ENCODE measurements around the gene LENEP.
"Not testable (repeated sequence)": the region's sequence is repeated elsewhere in the genome, so short reads cannot be mapped to it uniquely, and the experiment has no call there.

Gene LENEP

DNA sequence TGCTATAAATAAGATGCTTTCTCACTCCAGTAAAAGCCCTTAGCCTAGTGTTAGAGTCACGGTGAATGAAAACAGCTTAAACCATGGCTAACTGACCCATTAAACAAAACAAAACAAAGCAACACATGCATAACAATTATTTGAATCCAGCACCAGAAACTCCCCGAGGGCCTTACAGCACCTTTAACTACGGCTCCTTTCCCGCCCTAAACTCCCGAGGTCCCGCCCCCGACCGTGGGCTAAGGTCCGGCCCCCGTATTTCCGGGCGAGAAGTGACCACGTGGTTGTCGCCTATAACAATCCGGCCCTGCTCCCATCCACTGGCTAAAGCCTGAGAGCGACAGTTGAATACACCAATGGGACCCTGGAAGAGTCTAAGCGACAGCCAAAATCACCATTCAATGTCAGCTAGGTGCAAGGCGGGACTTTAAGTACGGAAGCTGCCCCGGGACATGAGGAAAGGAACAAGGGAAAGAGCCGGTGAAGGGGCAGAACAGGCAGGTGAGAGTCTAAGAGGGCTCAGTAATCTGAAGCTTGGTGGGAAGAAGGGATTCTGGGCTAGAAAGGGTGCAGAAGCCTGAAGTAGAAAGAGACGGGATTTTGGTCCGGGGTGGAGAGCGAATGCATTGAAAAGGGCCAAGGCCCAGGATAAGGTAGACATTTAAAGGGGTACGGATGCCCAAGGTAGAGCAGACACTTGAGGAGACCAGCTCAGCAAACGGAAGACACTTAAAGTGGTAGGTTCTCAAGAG is 10.3 kb upstream of the LENEP start, which contains the start of gene FLAD1:
Gene FLAD1 (plus strand): TSS at position 448 of the 752 bp plus-strand sequence. CDS start 351 bp downstream, outside the sequence.
- TF ChIP-seq, protein P1, sequence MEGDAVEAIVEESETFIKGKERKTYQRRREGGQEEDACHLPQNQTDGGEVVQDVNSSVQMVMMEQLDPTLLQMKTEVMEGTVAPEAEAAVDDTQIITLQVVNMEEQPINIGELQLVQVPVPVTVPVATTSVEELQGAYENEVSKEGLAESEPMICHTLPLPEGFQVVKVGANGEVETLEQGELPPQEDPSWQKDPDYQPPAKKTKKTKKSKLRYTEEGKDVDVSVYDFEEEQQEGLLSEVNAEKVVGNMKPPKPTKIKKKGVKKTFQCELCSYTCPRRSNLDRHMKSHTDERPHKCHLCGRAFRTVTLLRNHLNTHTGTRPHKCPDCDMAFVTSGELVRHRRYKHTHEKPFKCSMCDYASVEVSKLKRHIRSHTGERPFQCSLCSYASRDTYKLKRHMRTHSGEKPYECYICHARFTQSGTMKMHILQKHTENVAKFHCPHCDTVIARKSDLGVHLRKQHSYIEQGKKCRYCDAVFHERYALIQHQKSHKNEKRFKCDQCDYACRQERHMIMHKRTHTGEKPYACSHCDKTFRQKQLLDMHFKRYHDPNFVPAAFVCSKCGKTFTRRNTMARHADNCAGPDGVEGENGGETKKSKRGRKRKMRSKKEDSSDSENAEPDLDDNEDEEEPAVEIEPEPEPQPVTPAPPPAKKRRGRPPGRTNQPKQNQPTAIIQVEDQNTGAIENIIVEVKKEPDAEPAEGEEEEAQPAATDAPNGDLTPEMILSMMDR (IDR thresholded peaks at IDR 0.05): peak; percentile 20
- Histone ChIP-seq H3K4me3 (ENCODE audit: low read depth in 1 of 2, low read length in 1 of 2) (peak within 1 kb of the TSS; percentile 70 to 72), H3K27me3 (no peaks in the 10 kb centered on the region), H3K36me3 (peaks cover 3% of the 10 kb centered on the region), H3K4me1 (ENCODE audit: control insufficient read depth in 1 of 2, insufficient read depth in 1 of 2, low read depth in 1 of 2, low read length in 1 of 2) (peaks cover 18 to 24% of the 10 kb centered on the region in 2 experiments), H3K27ac (peak within 1 kb of the TSS; percentile 70), H3K9me3 (no peaks in the 10 kb centered on the region)

GRCh38 chr1:154983776-154984466 is 9.5 kb upstream of the LENEP start:
- Histone ChIP-seq H3K4me1 (ENCODE audit: control insufficient read depth in 1 of 2, insufficient read depth in 1 of 2, low read depth in 1 of 2, low read length in 1 of 2) (peaks cover 18 to 24% of the 10 kb centered on the region in 2 experiments), H3K36me3 (peaks cover 11% of the 10 kb centered on the region), H3K4me3 (ENCODE audit: low read depth in 1 of 2, low read length in 1 of 2) (peak overlapping the region; percentile 70 to 72), H3K27me3 (no peaks in the 10 kb centered on the region), H3K9me3 (no peaks in the 10 kb centered on the region), H3K27ac (peak overlapping the region; percentile 70)
- TF ChIP-seq, protein P1 (IDR thresholded peaks at IDR 0.05): no peak

DNA sequence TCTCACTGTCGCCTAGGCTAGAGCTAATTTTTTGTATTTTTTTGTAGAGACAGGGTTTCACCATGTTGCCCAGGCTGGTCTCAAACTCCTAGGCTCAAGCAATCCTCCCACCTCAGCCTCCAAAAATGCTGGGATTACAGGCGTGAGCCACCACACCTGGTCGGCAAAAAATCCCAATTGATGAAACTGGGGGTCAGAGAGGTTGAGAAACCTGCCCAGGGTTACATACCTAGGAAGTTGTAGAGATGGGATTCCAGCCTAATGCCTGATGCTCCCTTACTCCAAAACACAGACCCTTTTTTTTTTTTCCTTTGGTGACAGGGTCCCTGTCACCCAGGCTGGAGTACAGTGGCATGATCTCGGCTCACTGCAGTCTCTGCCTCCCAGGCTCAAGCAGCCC is 6.7 kb upstream of the LENEP start:
- not testable (repeated sequence) for H3K27me3 ChIP-seq; H3K27ac ChIP-seq; H3K4me3 ChIP-seq (ENCODE audit: low read depth in 1 of 2, low read length in 1 of 2); H3K9me3 ChIP-seq
- Histone ChIP-seq H3K36me3 (peaks cover 17% of the 10 kb centered on the region), H3K4me1 (ENCODE audit: control insufficient read depth in 1 of 2, insufficient read depth in 1 of 2, low read depth in 1 of 2, low read length in 1 of 2) (peaks cover 18 to 24% of the 10 kb centered on the region in 2 experiments)

DNA sequence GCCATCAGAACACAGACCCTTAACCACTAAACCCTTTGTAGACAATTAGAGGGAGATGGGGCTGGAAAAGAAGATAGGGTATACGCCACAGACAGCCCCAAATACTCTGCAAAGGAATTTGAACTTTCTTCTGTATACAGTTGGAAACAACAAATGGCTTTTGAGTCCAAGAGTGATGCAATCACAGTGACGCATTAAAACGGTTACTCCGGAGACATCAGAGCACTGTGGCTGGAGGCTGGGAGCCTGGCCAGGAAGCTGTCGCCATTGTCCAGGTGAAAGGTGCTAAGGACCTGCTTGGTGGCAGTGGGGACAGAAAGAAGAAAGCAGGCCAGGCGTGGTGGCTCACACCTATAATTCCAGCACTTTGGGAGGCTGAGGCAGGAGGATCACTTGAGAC is 6.1 kb upstream of the LENEP start:
- H3K27me3 ChIP-seq: no peaks in the 10 kb centered on the region
- TF ChIP-seq, protein P1 (IDR thresholded peaks at IDR 0.05): no peak
- peaks cover 17 to 23% of the 10 kb centered on the region in 2 experiments for H3K4me1 ChIP-seq (ENCODE audit: control insufficient read depth in 1 of 2, insufficient read depth in 1 of 2, low read depth in 1 of 2, low read length in 1 of 2)
- peak overlapping the region; percentile 18 for H3K27ac ChIP-seq
- no peak overlapping the region for H3K4me3 ChIP-seq (ENCODE audit: low read depth in 1 of 2, low read length in 1 of 2)
- peaks cover 17% of the 10 kb centered on the region for H3K36me3 ChIP-seq
- H3K9me3 ChIP-seq: no peaks in the 10 kb centered on the region

- Histone ChIP-seq H3K4me3 (ENCODE audit: low read depth in 1 of 2, low read length in 1 of 2) (no peak overlapping the region), H3K27ac (no peak overlapping the region), H3K36me3 (peaks cover 21% of the 10 kb centered on the region), H3K4me1 (ENCODE audit: control insufficient read depth in 1 of 2, insufficient read depth in 1 of 2, low read depth in 1 of 2, low read length in 1 of 2) (peaks cover 9 to 16% of the 10 kb centered on the region in 2 experiments), H3K27me3 (no peaks in the 10 kb centered on the region), H3K9me3 (no peaks in the 10 kb centered on the region)
- TF ChIP-seq, protein P1 (IDR thresholded peaks at IDR 0.05): no peak
Observed at GRCh38 chr1:154988058-154988954, 5.1 kb upstream of the LENEP start.
